HepG2 (cell line): Measurements from ENCODE around the gene VEGFA. TPM values are rescaled to one million over a fixed set of nuclear protein-coding genes. Genes with fewer than 3 reads are reported as not detected.

Experiments used
- ATF7 ChIP-seq, 2 experiments: fragments of 450-650 bp in 1 of 2; sonication (generic) in 1 of 2; formaldehyde crosslinking in 1 of 2; IDR thresholded peaks; 2 replicates each; pipeline versions ENCODE4 v1.4.0 to v1.6.1; 2016 to 2020; ENCODE audit warnings: antibody characterized with exemption in 1 of 2, mild to moderate bottlenecking in 1 of 2, missing genetic modification reagents in 1 of 2
- BHLHE40 ChIP-seq: IDR thresholded peaks from 2 replicates; pipeline ENCODE4 v1.6.1; 2011; ENCODE audit warnings: low read length, improper control_type of control experiment
- DNMT3B ChIP-seq: conservative IDR thresholded peaks from 2 replicates; pipeline ENCODE4 v1.6.1; 2016; ENCODE audit warnings: missing biosample characterization, control low read depth
- HDAC2 ChIP-seq: sonication (generic); formaldehyde crosslinking; IDR thresholded peaks from 2 replicates; pipeline ENCODE4 v1.4.0; 2020; ENCODE audit warnings: missing genetic modification reagents
- HINFP ChIP-seq: sonication (generic); formaldehyde crosslinking; IDR thresholded peaks from 2 replicates; pipeline ENCODE4 v1.4.0; 2020; ENCODE audit warnings: low read depth, mild to moderate bottlenecking, missing genetic modification reagents
- KMT2A ChIP-seq: sonication (generic); formaldehyde crosslinking; IDR thresholded peaks from 2 replicates; pipeline ENCODE4 v1.4.0; 2020; ENCODE audit warnings: missing genetic modification reagents
- LBX2 ChIP-seq: sonication (generic); formaldehyde crosslinking; IDR thresholded peaks from 2 replicates; pipeline ENCODE4 v1.5.0; 2020; ENCODE audit warnings: missing genetic modification reagents, mild to moderate bottlenecking, borderline replicate concordance
- MLLT10 ChIP-seq: sonication (generic); formaldehyde crosslinking; IDR thresholded peaks from 2 replicates; pipeline ENCODE4 v1.4.0; 2020; ENCODE audit warnings: missing genetic modification reagents
- PAF1 ChIP-seq: IDR thresholded peaks from 2 replicates; pipeline ENCODE4 v1.6.1; 2016; ENCODE audit warnings: missing genetic modification reagents, missing compliant biosample characterization
- PHF20 ChIP-seq: sonication (generic); formaldehyde crosslinking; IDR thresholded peaks from 2 replicates; pipeline ENCODE4 v1.5.0; 2020; ENCODE audit warnings: mild to moderate bottlenecking, missing genetic modification reagents
- POLR2AphosphoS5 ChIP-seq: IDR thresholded peaks from 2 replicates; pipeline ENCODE4 v1.6.1; 2012; ENCODE audit warnings: low read depth, low read length
- PREB ChIP-seq: sonication (generic); formaldehyde crosslinking; IDR thresholded peaks from 2 replicates; pipeline ENCODE4 v1.4.0; 2020; ENCODE audit warnings: missing genetic modification reagents
- RBAK ChIP-seq: sonication (generic); formaldehyde crosslinking; IDR thresholded peaks from 2 replicates; pipeline ENCODE4 v1.5.1; 2020; ENCODE audit warnings: mild to moderate bottlenecking, missing genetic modification reagents
- REL ChIP-seq: sonication (generic); formaldehyde crosslinking; conservative IDR thresholded peaks from 2 replicates; pipeline ENCODE4 v1.8.0; 2022; ENCODE audit warnings: mild to moderate bottlenecking, missing genetic modification reagents, moderate library complexity
- SIN3A ChIP-seq: IDR thresholded peaks from 2 replicates; pipeline ENCODE4 v1.6.1; 2011; ENCODE audit warnings: low read depth, mild to moderate bottlenecking, control low read depth, low read length, borderline replicate concordance
- ZFP1 ChIP-seq: IDR thresholded peaks from 2 replicates; pipeline ENCODE4 v1.6.1; 2016
- ZNF124 ChIP-seq: sonication (generic); formaldehyde crosslinking; IDR thresholded peaks from 2 replicates; pipeline ENCODE4 v1.4.0; 2020; ENCODE audit warnings: missing genetic modification reagents
- ZNF343 ChIP-seq: sonication (generic); formaldehyde crosslinking; IDR thresholded peaks from 2 replicates; pipeline ENCODE4 v1.4.0; 2020; ENCODE audit warnings: mild to moderate bottlenecking, missing genetic modification reagents
- ZNF766 ChIP-seq: sonication (generic); formaldehyde crosslinking; IDR thresholded peaks from 2 replicates; pipeline ENCODE4 v1.5.0; 2020; ENCODE audit warnings: missing genetic modification reagents, borderline replicate concordance
- polyA plus RNA-seq, 8 experiments: library from polyadenylated mRNA; depleted of rRNA in 3 of 8; stranded (reverse) in 7 of 8; unstranded in 1 of 8; fragments of >200 nt; fragmentation: Illumina TruSeq in 4 of 8; extraction: Trizol in 4 of 8; gene quantifications; 2 replicates each; pipeline versions ENCODE4 v1.2.1 to v1.2.3, GENCODE V29; 2011 to 2016; ENCODE audit warnings: low read depth in 4 of 8, missing spikeins in 1 of 8, mixed read lengths in 1 of 8; ENCODE audit not compliant: insufficient read depth in 1 of 8
- total RNA-seq, 5 experiments: library from RNA; depleted of rRNA; stranded (reverse); fragments of >200 nt; fragmentation: Illumina TruSeq; extraction: Trizol; gene quantifications; 2 replicates each; pipeline ENCODE4 v1.2.3, GENCODE V29; 2016; ENCODE audit warnings: low read depth in 1 of 5
- TF ChIP-seq, protein P1 (sequence below): sonication (generic); formaldehyde crosslinking; IDR thresholded peaks from 2 replicates; pipeline ENCODE4 v1.5.0; 2020; ENCODE audit warnings: mild to moderate bottlenecking, missing genetic modification reagents
- TF ChIP-seq, protein P2 (sequence below): fragments of 450-650 bp; IDR thresholded peaks from 2 replicates; pipeline ENCODE4 v1.6.1; 2017; ENCODE audit warnings: mild to moderate bottlenecking

Gene VEGFA
- total and polyA plus RNA-seq, 2 of the 13 experiments (the other 11 are each of a cell fraction or from before 2014, with no cell fraction given), result 68.1 to 629 TPM

GRCh38 chr6:43769526-43770371 is at the start of gene VEGFA (continued):
- TF ChIP-seq PREB (CRISPR knock-in tag) (no peak), HDAC2 (CRISPR knock-in tag) (0 out of 2 replicates have a peak, but pooled peaks have one; percentile 51), PAF1 (CRISPR knock-in tag) (no peak), ZFP1 (CRISPR knock-in tag) (0 out of 2 replicates have a peak, but pooled peaks have one; percentile 34), DNMT3B (CRISPR knock-in tag) (peak; percentile 89; the same call in 1 of the 2 replicates), RBAK (CRISPR knock-in tag) (no peak), REL (no peak), KMT2A (CRISPR knock-in tag) (no peak; the same call in 1 of the 2 replicates), BHLHE40 (peak; percentile 20; the same call in 1 of the 2 replicates), ZNF343 (peak; percentile 88; the same call in 1 of the 2 replicates), ZNF766 (CRISPR knock-in tag) (0 out of 2 replicates have a peak, but pooled peaks have one; percentile 89), PHF20 (no peak), ZNF124 (CRISPR knock-in tag) (no peak; the same call in none of the 2 replicates), SIN3A (peak; percentile 97), MLLT10 (CRISPR knock-in tag) (no peak), HINFP (CRISPR knock-in tag) (peak; percentile 73), POLR2AphosphoS5 (peak; percentile 99), ATF7 (IDR thresholded peaks at IDR 0.05) (no peak), ATF7 (CRISPR knock-in tag; IDR thresholded peaks at IDR 0.05) (peak; percentile 66; the same call in 1 of the 2 replicates), LBX2 (CRISPR knock-in tag) (0 out of 2 replicates have a peak, but pooled peaks have one; percentile 17)
- TF ChIP-seq, protein P1, sequence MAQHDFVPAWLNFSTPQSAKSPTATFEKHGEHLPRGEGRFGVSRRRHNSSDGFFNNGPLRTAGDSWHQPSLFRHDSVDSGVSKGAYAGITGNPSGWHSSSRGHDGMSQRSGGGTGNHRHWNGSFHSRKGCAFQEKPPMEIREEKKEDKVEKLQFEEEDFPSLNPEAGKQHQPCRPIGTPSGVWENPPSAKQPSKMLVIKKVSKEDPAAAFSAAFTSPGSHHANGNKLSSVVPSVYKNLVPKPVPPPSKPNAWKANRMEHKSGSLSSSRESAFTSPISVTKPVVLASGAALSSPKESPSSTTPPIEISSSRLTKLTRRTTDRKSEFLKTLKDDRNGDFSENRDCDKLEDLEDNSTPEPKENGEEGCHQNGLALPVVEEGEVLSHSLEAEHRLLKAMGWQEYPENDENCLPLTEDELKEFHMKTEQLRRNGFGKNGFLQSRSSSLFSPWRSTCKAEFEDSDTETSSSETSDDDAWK (CRISPR knock-in tag), result no peak
- TF ChIP-seq, protein P2, sequence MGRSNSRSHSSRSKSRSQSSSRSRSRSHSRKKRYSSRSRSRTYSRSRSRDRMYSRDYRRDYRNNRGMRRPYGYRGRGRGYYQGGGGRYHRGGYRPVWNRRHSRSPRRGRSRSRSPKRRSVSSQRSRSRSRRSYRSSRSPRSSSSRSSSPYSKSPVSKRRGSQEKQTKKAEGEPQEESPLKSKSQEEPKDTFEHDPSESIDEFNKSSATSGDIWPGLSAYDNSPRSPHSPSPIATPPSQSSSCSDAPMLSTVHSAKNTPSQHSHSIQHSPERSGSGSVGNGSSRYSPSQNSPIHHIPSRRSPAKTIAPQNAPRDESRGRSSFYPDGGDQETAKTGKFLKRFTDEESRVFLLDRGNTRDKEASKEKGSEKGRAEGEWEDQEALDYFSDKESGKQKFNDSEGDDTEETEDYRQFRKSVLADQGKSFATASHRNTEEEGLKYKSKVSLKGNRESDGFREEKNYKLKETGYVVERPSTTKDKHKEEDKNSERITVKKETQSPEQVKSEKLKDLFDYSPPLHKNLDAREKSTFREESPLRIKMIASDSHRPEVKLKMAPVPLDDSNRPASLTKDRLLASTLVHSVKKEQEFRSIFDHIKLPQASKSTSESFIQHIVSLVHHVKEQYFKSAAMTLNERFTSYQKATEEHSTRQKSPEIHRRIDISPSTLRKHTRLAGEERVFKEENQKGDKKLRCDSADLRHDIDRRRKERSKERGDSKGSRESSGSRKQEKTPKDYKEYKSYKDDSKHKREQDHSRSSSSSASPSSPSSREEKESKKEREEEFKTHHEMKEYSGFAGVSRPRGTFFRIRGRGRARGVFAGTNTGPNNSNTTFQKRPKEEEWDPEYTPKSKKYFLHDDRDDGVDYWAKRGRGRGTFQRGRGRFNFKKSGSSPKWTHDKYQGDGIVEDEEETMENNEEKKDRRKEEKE, result no peak
